DOHH2 (cell line): ENCODE results near the gene PSMD3.
"Not testable (repeated sequence)": the region's sequence is repeated elsewhere in the genome, so short reads cannot be mapped to it uniquely, and the experiment has no call there.

ENCODE experiments used
- H3F3A ChIP-seq: fragments of 200-600 bp; sonication (generic), shearing (Covaris generic); 2 replicates; pipeline ENCODE4 v1.6.0; 2016; ENCODE audit warnings: antibody characterized with exemption, mild to moderate bottlenecking; ENCODE audit not compliant: control insufficient read depth, insufficient read depth
- H3K27ac ChIP-seq: fragments of 200-600 bp; sonication (generic); 2 replicates; pipeline ENCODE4 v1.5.1; 2014; ENCODE audit warnings: low read depth, mild to moderate bottlenecking, low read length, moderate library complexity
- H3K27me3 ChIP-seq: fragments of 200-600 bp; sonication (generic); 2 replicates; pipeline ENCODE4 v1.6.1; 2014; ENCODE audit warnings: mild to moderate bottlenecking, low read length, mixed read lengths; ENCODE audit not compliant: control insufficient read depth
- H3K36me3 ChIP-seq: fragments of 200-600 bp; sonication (generic); 2 replicates; pipeline ENCODE4 v1.6.1; 2014; ENCODE audit warnings: mild to moderate bottlenecking, low read length, moderate library complexity, mixed read lengths; ENCODE audit not compliant: control insufficient read depth
- H3K4me1 ChIP-seq: fragments of 200-600 bp; sonication (generic); 2 replicates; pipeline ENCODE4 v1.6.1; 2014; ENCODE audit warnings: mild to moderate bottlenecking, low read length, mixed read lengths; ENCODE audit not compliant: control insufficient read depth
- H3K4me2 ChIP-seq: fragments of 200-600 bp; sonication (generic); 2 replicates; pipeline ENCODE4 v1.6.0; 2014; ENCODE audit warnings: mild to moderate bottlenecking, low read length, moderate library complexity
- H3K4me3 ChIP-seq: fragments of 200-600 bp; sonication (generic); 2 replicates; pipeline ENCODE4 v1.5.1; 2014; ENCODE audit warnings: mild to moderate bottlenecking, low read length, mixed read lengths
- H3K79me2 ChIP-seq: fragments of 200-600 bp; sonication (generic); 2 replicates; pipeline ENCODE4 v1.6.1; 2014; ENCODE audit warnings: mild to moderate bottlenecking, low read length, mixed read lengths; ENCODE audit not compliant: control insufficient read depth
- H3K9me2 ChIP-seq: fragments of 200-600 bp; sonication (generic); replicated peaks from 2 replicates; pipeline ENCODE4 v1.6.1; 2014; ENCODE audit warnings: mild to moderate bottlenecking, low read length, mixed read lengths; ENCODE audit not compliant: control insufficient read depth
- H3K9me3 ChIP-seq: fragments of 200-600 bp; sonication (generic); 2 replicates; pipeline ENCODE4 v1.6.1; 2014; ENCODE audit warnings: antibody characterized with exemption, low read length, mixed read lengths; ENCODE audit not compliant: control insufficient read depth, insufficient read depth
- H4K20me1 ChIP-seq: fragments of 200-600 bp; sonication (generic); 2 replicates; pipeline ENCODE4 v1.6.0; 2014; ENCODE audit warnings: low read depth, mild to moderate bottlenecking, antibody characterized with exemption, low read length, moderate library complexity; ENCODE audit not compliant: control insufficient read depth, insufficient read depth
- CTCF ChIP-seq: fragments of 200-600 bp; sonication (generic); IDR thresholded peaks from one replicate; pipeline ENCODE4 v1.5.1; 2014; ENCODE audit warnings: antibody characterized with exemption, mild to moderate bottlenecking, low read depth, low read length; ENCODE audit not compliant: poor library complexity, severe bottlenecking
- EZH2phosphoT487 ChIP-seq: fragments of 200-600 bp; sonication (generic); IDR thresholded peaks from 2 replicates; pipeline ENCODE4 v1.6.1; 2017; ENCODE audit warnings: borderline replicate concordance, mild to moderate bottlenecking, antibody characterized with exemption, low read length, moderate library complexity, mixed read lengths

Gene PSMD3

DNA sequence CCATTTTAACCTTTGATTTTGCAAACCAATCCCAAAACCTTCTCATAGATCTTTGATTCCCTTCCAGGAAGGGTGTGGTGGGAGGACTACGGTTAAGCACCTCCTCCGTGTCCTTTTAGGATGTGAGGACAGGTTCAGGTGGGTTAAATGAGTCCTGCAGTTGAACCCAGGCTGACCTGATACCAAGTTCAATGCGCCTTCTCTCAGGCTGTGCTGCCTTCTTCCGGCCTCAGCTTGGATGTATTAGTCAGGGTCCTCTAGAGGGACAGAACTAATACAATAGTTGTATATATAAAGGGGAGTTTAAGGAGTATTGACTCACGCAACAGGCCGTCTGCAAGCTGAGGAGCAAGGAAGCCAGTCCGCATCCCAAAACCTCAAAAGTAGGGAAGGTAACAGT is 24.1 kb downstream of the PSMD3 start:
- no peaks in the 10 kb centered on the region for H3K4me1 ChIP-seq
- no peak overlapping the region for H3K4me2 ChIP-seq
- no peaks in the 10 kb centered on the region for H3K9me2 ChIP-seq

DNA sequence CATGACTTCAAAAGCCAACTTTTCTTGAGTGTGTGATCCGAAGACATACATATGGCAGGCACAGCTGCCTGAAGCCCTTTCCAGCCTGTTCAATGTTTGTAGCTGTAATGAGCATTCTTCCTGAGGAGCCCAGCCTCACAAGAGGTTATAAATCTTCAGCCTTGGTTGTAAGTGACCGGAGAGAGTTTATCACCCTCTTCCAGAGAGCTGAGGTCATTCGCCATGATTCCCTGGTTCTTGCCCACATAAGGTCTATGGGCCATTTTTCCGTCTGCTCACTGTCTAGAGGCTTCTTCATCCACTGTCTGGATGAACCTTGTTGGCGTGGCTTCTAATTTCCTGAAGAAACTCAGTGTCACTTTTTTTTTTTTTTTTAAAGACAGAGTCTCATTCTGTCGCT is 24.9 kb downstream of the PSMD3 start:
- Histone ChIP-seq H3K36me3 (no peaks in the 10 kb centered on the region), H4K20me1 (no peaks in the 10 kb centered on the region), H3K79me2 (no peaks in the 10 kb centered on the region), H3K27me3 (no peaks in the 10 kb centered on the region; the same call in 1 of the 2 replicates), H3F3A (no peaks in the 10 kb centered on the region), H3K27ac (no peak overlapping the region), H3K9me2 (no peaks in the 10 kb centered on the region), H3K4me3 (no peak overlapping the region), H3K9me3 (no peaks in the 10 kb centered on the region), H3K4me1 (no peaks in the 10 kb centered on the region), H3K4me2 (no peak overlapping the region)
- TF ChIP-seq CTCF = no peak
- TF ChIP-seq EZH2phosphoT487 = no peak

More for the DNA sequence above, 24.1 kb downstream of the PSMD3 start:
- TF ChIP-seq CTCF (no peak), EZH2phosphoT487 (no peak)
- H3F3A ChIP-seq = peaks cover 3% of the 10 kb centered on the region; the same call in 1 of the 2 replicates
- no peaks in the 10 kb centered on the region for H3K36me3 ChIP-seq
- H3K4me3 ChIP-seq = no peak overlapping the region
- H3K79me2 ChIP-seq = no peaks in the 10 kb centered on the region
- no peaks in the 10 kb centered on the region for H3K9me3 ChIP-seq
- no peaks in the 10 kb centered on the region; the same call in 1 of the 2 replicates for H3K27me3 ChIP-seq
- no peaks in the 10 kb centered on the region for H4K20me1 ChIP-seq
- H3K27ac ChIP-seq = no peak overlapping the region

- not testable (repeated sequence) for H3K79me2 ChIP-seq, H3K4me3 ChIP-seq, H3F3A ChIP-seq, H3K9me2 ChIP-seq, H3K9me3 ChIP-seq, H3K4me1 ChIP-seq, H3K36me3 ChIP-seq, H4K20me1 ChIP-seq, H3K4me2 ChIP-seq, H3K27ac ChIP-seq, H3K27me3 ChIP-seq
These were observed 30.4 kb downstream of the PSMD3 start for GRCh38 chr17:40010946-40011500.

GRCh38 chr17:40012017-40012647 is 31.5 kb downstream of the PSMD3 start:
- not testable (repeated sequence) for H3K9me3 ChIP-seq, H3K9me2 ChIP-seq, H4K20me1 ChIP-seq, H3K4me3 ChIP-seq, H3K27me3 ChIP-seq, H3K4me1 ChIP-seq, H3F3A ChIP-seq, H3K4me2 ChIP-seq, H3K36me3 ChIP-seq, H3K27ac ChIP-seq, H3K79me2 ChIP-seq
